Keratinocyte (primary cell): Measurements from ENCODE around the gene PACS2.

Experiments
- EZH2 ChIP-seq: IDR thresholded peaks from one replicate; pipeline ENCODE4 v1.6.1; 2012; ENCODE audit warnings: inconsistent platforms, mild to moderate bottlenecking, low read length, moderate library complexity
- TF ChIP-seq, protein P1 (sequence below), 3 experiments: IDR thresholded peaks in 1 of 3; conservative IDR thresholded peaks in 1 of 3; optimal IDR thresholded peaks in 1 of 3; 2 replicates in 2 of 3; 3 replicates in 1 of 3; pipeline versions ENCODE3 to v1.5.1; 2011; ENCODE audit warnings: low read length in 3 of 3, mild to moderate bottlenecking in 3 of 3, moderate library complexity in 2 of 3, control low read depth in 1 of 3, inconsistent platforms in 1 of 3; ENCODE audit not compliant: insufficient read depth in 2 of 3; ENCODE audit errors: extremely low read depth in 1 of 3

DNA sequence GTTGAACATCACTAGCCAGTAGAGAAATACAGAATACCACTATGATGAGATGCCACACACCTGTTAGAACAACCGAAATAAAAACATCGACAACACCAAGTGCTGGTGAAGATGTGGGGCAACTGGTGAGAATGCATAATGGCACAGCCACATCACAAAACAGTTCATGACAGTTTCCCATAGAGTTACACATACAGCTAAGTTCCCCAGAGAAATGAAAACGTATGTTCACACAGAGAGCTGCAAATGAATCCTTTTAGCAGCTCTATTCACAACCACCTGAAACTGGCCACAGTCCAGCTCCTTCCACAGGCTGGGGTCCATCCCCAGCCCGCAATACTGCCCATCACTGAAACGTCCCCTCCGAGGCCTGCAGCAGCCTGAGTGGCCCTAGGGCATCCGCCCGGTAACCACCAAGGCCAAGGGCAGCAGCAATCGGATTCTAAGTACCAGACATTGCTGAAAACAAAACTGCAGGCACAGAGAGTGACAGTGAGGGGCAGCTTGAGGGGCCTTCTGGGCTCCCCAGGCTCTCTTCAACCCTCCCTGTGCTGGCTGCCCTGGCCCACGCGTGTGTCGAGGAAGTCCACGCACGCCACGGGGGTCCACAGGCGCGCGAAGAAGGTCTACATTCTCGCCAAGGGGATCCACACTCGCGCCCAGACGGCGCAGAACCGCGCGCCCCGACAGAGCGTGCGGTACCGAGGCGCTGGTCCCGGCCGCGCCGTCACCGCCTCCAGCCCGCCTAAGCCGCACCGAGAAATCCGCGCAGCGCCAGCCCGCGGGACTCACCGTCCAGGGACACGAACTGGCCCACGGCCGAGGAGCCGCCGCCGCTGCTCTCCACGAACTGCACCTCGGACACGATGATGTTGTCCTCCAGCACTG lies 14.7 kb upstream of the PACS2 start:
- TF ChIP-seq, protein P1, sequence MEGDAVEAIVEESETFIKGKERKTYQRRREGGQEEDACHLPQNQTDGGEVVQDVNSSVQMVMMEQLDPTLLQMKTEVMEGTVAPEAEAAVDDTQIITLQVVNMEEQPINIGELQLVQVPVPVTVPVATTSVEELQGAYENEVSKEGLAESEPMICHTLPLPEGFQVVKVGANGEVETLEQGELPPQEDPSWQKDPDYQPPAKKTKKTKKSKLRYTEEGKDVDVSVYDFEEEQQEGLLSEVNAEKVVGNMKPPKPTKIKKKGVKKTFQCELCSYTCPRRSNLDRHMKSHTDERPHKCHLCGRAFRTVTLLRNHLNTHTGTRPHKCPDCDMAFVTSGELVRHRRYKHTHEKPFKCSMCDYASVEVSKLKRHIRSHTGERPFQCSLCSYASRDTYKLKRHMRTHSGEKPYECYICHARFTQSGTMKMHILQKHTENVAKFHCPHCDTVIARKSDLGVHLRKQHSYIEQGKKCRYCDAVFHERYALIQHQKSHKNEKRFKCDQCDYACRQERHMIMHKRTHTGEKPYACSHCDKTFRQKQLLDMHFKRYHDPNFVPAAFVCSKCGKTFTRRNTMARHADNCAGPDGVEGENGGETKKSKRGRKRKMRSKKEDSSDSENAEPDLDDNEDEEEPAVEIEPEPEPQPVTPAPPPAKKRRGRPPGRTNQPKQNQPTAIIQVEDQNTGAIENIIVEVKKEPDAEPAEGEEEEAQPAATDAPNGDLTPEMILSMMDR (optimal IDR thresholded peaks at IDR 0.05 in 1 of 3, IDR thresholded peaks at IDR 0.05 in 1 of 3, conservative IDR thresholded peaks at IDR 0.05 in 1 of 3; ENCODE audit: extremely low read depth in 1 of 3, insufficient read depth in 2 of 3, low read length in 3 of 3), result no peak
- TF ChIP-seq EZH2, result no peak
